HG03469 (cell line): ENCODE results near the gene ADIPOQ.
A peak's percentile ranks its signal among the peaks of the same experiment; 100 is the strongest.
"Not testable (repeated sequence)": the region's sequence is repeated elsewhere in the genome, so short reads cannot be mapped to it uniquely, and the experiment has no call there.

Experiments used
- ATAC-seq: cut with Tn5 transposase; IDR thresholded peaks from one replicate; pipeline ENCODE4 v1.9.1; 2021; ENCODE audit warnings: mild to moderate bottlenecking, moderate library complexity, moderate number of reproducible peaks; ENCODE audit not compliant: unreplicated experiment

The ADIPOQ gene

GRCh38 chr3:186842426-186843038 is at the start of gene ADIPOQ:
Gene ADIPOQ, plus strand, starts transcription at chr3:186842710. Its CDS starts 10,349 bp downstream, at chr3:186853059.
- ATAC-seq: no peak

DNA sequence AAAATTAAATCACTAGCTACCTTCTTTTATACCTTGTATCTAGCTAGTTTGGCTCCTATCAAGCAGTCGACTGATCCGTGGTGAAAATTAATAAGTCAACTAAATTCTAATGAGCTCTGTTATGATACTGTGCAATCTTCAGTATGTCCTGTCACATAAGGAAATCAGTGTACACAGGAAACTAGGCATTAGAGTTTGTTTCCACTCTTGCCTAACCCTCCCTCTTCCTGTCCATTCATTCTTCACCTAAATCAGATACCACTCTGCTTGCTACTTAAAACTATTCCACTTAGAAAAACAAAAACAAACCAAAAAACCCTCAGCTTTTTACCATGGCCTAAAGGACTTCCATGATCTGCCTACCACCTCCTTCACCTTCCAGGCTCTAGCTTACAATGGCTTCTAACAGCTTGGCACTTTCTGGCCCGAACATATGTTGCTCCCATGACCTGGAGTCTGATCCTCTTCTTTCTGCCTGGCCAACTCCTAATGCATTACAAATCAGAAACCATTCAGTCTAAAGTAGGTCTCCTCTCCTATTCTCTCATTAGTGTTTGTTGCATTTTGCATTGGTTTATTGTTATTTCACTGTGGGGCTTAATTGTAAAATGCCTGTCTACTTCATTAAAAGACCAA is 44.2 kb upstream of the ADIPOQ start:
- ATAC-seq: no peak

- ATAC-seq: no peak
Measured at GRCh38 chr3:186800285-186800684, 42.2 kb upstream of the ADIPOQ start.

DNA sequence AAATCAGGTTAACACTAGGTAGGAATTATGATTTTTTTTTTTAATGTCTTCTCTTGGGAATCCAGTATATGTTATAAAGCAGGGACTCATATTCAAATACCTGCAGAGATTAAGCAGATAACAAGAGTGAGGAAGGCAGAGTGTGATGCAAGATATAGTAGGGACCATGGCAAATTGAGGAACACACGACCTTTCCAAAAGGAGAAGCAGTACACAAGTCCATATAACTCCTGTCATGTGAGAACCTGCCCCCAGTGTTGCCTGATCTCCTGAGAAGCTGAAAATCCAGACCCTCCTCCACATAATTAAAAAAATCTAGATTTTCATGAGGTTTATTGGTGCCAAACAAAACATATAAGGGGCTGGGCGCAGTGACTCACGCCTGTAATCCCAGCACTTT is 39.8 kb upstream of the ADIPOQ start:
- no peak for ATAC-seq

DNA sequence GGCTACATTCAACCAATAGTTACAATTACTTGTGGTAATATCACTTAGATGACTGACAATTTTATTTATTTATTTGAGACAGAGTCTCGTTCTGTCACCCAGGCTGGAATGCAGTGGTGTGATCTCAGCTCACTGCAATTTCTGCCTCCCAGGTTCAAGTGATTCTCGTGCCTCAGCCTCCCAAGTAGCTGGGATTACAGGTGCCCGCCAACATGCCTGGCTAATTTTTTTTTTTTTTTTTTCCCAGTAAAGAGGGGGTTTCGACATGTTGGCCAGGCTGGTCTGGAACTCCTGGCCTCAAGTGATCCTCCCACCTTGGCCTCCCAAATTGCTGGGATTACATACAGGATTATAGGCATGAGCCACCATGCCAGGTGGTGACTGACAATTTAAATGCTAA is 39.1 kb upstream of the ADIPOQ start:
- ATAC-seq: not testable (repeated sequence)

DNA sequence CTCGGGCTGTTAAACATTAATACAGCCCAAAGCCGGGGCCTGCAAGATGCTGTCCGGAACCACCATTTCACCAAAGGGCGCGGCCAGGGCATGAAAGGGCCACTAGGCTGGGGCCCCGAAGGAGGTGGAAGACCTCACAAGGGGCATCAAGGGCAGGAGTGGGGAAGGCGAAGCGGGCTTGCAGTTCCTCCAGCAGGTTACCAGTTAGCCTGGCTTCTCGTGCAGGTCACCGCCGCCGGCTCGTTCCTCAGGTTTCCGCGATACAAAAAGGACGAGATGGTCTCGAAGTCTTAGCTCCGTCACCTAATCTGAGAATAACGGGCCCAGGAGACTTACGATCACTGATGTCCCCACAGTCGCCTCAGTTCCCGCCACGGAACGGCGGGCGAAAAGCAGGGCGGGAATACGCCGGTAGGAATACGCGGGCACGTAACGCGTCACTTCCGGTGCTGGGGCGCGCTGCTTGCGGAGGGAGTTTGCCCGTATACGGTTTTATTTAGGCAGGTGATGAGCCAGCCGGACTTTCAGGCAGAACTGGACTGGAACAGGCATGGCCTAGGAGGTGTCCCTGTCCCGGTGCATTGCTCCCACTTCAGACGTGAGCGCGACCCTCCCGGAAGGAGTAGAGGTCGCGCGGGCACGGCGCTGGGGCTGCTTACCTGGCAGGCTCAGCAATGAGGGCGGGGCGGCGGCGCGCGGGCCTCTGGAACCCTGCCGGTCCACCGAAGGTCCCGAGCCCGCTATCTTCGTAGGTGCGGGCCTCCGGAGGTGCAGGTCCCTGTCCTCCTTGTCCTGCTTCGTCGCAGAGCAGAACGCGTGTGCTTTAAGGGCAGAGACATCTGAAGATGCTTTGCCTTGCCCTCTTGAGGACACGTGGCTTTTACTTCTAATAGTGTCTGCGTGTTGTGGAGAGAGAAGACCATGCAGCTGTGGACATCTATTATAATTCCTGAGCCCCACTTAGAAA is 36.1 kb upstream of the ADIPOQ start, which contains the start of gene RFC4:
Gene RFC4, minus strand, starts transcription at position 394 of the 967 bp plus-strand sequence. CDS start 1,769 bp downstream, outside the sequence.
- ATAC-seq: peak; percentile 73

- no peak for ATAC-seq
Measured at GRCh38 chr3:186807231-186807630, 35.3 kb upstream of the ADIPOQ start.

GRCh38 chr3:186810336-186810996 is 32.0 kb upstream of the ADIPOQ start:
- no peak for ATAC-seq

GRCh38 chr3:186811313-186811712 is 31.2 kb upstream of the ADIPOQ start:
- not testable (repeated sequence) for ATAC-seq

GRCh38 chr3:186814100-186814499 is 28.4 kb upstream of the ADIPOQ start:
- ATAC-seq: no peak

- ATAC-seq: no peak
Measured at GRCh38 chr3:186815435-186815834, 27.1 kb upstream of the ADIPOQ start.

- no peak for ATAC-seq
Measured at GRCh38 chr3:186818516-186818915, 24.0 kb upstream of the ADIPOQ start.

- ATAC-seq: no peak
Measured at GRCh38 chr3:186818956-186819355, 23.6 kb upstream of the ADIPOQ start.

- no peak for ATAC-seq
Measured at GRCh38 chr3:186821429-186822387, 20.8 kb upstream of the ADIPOQ start.

GRCh38 chr3:186822388-186822759 is 20.1 kb upstream of the ADIPOQ start:
- not testable (repeated sequence) for ATAC-seq

DNA sequence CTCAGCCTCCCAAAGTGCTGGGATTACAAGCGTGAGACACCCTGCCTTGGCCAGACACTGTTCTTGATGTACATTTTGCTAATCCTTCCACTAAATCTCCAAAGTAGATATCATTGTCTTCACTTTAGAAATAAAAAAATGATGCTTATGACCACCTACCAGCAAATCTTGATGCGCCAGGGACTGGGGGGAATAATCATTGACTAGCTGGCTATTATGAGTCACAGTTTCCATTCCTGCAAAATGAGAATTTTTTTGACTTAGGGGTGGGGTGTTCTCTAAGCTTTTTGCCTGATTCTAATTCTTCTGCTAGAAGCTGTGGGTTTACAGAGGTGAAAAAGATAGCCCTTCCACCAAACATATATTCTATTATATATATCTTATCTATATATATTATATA is 19.1 kb upstream of the ADIPOQ start:
- no peak for ATAC-seq

- ATAC-seq: no peak
Measured at GRCh38 chr3:186824430-186825139, 17.9 kb upstream of the ADIPOQ start.

- ATAC-seq: no peak
Measured at GRCh38 chr3:186825294-186825821, 17.2 kb upstream of the ADIPOQ start.

- no peak for ATAC-seq
Measured at GRCh38 chr3:186825872-186826409, 16.6 kb upstream of the ADIPOQ start.
